GM12891 (cell line): Measurements from ENCODE around the gene CD81.

ENCODE experiments used
- PAX5 ChIP-seq: IDR thresholded peaks from 2 replicates; pipeline ENCODE4 v1.6.1; 2011; ENCODE audit warnings: low read length, moderate library complexity, mild to moderate bottlenecking; ENCODE audit not compliant: insufficient read depth, severe bottlenecking
- POLR2A ChIP-seq: IDR thresholded peaks from 2 replicates; pipeline ENCODE4 v1.6.1; 2011; ENCODE audit warnings: low read depth, low read length, control low read depth
- POLR2AphosphoS5 ChIP-seq: IDR thresholded peaks from 2 replicates; pipeline ENCODE4 v1.6.1; 2011; ENCODE audit warnings: low read depth, low read length, control low read depth
- POU2F2 ChIP-seq: IDR thresholded peaks from 2 replicates; pipeline ENCODE4 v1.6.1; 2011; ENCODE audit warnings: low read depth, mild to moderate bottlenecking, control low read depth, low read length, moderate library complexity
- SPI1 ChIP-seq: IDR thresholded peaks from 2 replicates; pipeline ENCODE4 v1.6.1; 2011; ENCODE audit warnings: low read depth, low read length, control low read depth
- TAF1 ChIP-seq: IDR thresholded peaks from 2 replicates; pipeline ENCODE4 v1.6.1; 2011; ENCODE audit warnings: low read depth, low read length, control low read depth

GRCh38 chr11:2439820-2440219 lies 62.7 kb downstream of the CD81 start:
- TF ChIP-seq POLR2A: no peak
- no peak for TF ChIP-seq POLR2AphosphoS5
- no peak for TF ChIP-seq TAF1
- no peak for TF ChIP-seq POU2F2
- no peak for TF ChIP-seq SPI1
- TF ChIP-seq PAX5: no peak
